Sigmoid colon (tissue), 4 donors: ENCODE data around the gene RNPS1.

Source experiments
- EP300 ChIP-seq, 4 donors: sonication (generic); formaldehyde crosslinking; IDR thresholded peaks; one replicate each; pipeline ENCODE4 v1.6.1; 2017; ENCODE audit warnings: antibody characterized with exemption in 4 of 4
- POLR2A ChIP-seq, 2 donors: fragments of 450-650 bp; IDR thresholded peaks; one replicate each; pipeline ENCODE4 v1.6.1; 2016; ENCODE audit warnings: antibody characterized with exemption in 2 of 2, mild to moderate bottlenecking in 2 of 2, moderate library complexity in 2 of 2
- POLR2AphosphoS5 ChIP-seq, 4 donors: sonication (generic); formaldehyde crosslinking; IDR thresholded peaks; one replicate each; pipeline ENCODE4 v1.6.1; 2017; ENCODE audit warnings: antibody characterized with exemption in 4 of 4
- TF ChIP-seq, protein P1 (sequence below), 4 experiments: fragments of 450-650 bp in 3 of 4; fragments of 200-600 bp in 1 of 4; IDR thresholded peaks; one replicate each; pipeline ENCODE4 v1.5.1; 2016 to 2019; ENCODE audit warnings: antibody characterized with exemption in 4 of 4, mild to moderate bottlenecking in 3 of 4, moderate library complexity in 2 of 4

- TF ChIP-seq, protein P1, sequence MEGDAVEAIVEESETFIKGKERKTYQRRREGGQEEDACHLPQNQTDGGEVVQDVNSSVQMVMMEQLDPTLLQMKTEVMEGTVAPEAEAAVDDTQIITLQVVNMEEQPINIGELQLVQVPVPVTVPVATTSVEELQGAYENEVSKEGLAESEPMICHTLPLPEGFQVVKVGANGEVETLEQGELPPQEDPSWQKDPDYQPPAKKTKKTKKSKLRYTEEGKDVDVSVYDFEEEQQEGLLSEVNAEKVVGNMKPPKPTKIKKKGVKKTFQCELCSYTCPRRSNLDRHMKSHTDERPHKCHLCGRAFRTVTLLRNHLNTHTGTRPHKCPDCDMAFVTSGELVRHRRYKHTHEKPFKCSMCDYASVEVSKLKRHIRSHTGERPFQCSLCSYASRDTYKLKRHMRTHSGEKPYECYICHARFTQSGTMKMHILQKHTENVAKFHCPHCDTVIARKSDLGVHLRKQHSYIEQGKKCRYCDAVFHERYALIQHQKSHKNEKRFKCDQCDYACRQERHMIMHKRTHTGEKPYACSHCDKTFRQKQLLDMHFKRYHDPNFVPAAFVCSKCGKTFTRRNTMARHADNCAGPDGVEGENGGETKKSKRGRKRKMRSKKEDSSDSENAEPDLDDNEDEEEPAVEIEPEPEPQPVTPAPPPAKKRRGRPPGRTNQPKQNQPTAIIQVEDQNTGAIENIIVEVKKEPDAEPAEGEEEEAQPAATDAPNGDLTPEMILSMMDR (IDR thresholded peaks at IDR 0.05) = no peak
- no peak for TF ChIP-seq EP300 (IDR thresholded peaks at IDR 0.05)
- TF ChIP-seq POLR2AphosphoS5 (IDR thresholded peaks at IDR 0.05) = no peak
- TF ChIP-seq POLR2A (IDR thresholded peaks at IDR 0.05) = no peak
Measured at GRCh38 chr16:2295056-2295798, 27.3 kb upstream of the RNPS1 start.
